ENCODE measurements around the gene MLST8.

DNA sequence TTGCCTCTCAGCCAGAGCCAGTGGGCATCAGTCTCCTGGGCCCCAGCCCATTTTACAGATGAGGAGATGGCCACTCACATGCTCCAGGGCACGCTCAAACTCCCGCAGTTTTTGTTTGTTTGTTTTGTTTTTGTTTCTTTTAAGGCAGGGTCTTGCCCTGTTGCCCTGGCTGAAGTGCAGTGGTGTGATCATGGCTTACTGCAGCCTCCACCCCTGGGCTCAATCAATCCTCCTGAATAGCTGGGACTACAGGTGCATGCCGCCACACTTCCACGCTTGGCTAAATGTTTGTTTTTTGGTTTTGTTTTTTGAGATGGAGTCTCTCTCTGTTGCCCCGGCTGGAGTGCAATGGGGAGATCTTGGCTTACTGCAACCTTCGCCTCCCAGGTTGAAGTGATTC, 21.7 kb downstream of the MLST8 start:
- TF ChIP-seq CTCF (IDR thresholded peaks at IDR 0.05; ENCODE audit: extremely low read depth in 1 of 2, insufficient read depth in 1 of 2, low read depth in 1 of 2, low read length in 2 of 2) (no peak), MYC (IDR thresholded peaks at IDR 0.05; ENCODE audit: low read depth, low read length) (no peak), POLR2A (IDR thresholded peaks at IDR 0.05; ENCODE audit: low read depth, low read length) (no peak), EZH2 (IDR thresholded peaks at IDR 0.05; ENCODE audit: borderline replicate concordance, low read depth, low read length, severe bottlenecking) (no peak), POLR2AphosphoS5 (IDR thresholded peaks at IDR 0.05; ENCODE audit: insufficient read depth, low read depth, low read length) (no peak), JUN (IDR thresholded peaks at IDR 0.05; ENCODE audit: borderline replicate concordance, insufficient read depth, insufficient read length, low read depth) (no peak)

Data from endothelial cell of umbilical vein (primary cell).